NCI-H2107 (cell line): Measurements from ENCODE around the gene SLC24A3.

Experiments used
- DNase-seq: peaks from one replicate; lab custom pipeline; 2025; lab: John Stamatoyannopoulos, UW

The SLC24A3 gene

GRCh38 chr20:19713822-19714578 lies 501.6 kb downstream of the SLC24A3 start:
- no peak for DNase-seq

- DNase-seq: no peak
Observed at GRCh38 chr20:19714579-19714840, 502.1 kb downstream of the SLC24A3 start.

GRCh38 chr20:19715986-19716385 lies 503.5 kb downstream of the SLC24A3 start:
- no peak for DNase-seq

- no peak for DNase-seq
Observed at GRCh38 chr20:19718880-19719279, 506.4 kb downstream of the SLC24A3 start.

GRCh38 chr20:19720991-19721390 lies 508.5 kb downstream of the SLC24A3 start:
- no peak for DNase-seq

- DNase-seq: no peak
Observed at GRCh38 chr20:19723051-19723450, 510.6 kb downstream of the SLC24A3 start.

- DNase-seq: no peak
Observed at GRCh38 chr20:19723813-19724430, 511.5 kb downstream of the SLC24A3 start.

- DNase-seq: no peak
Observed at GRCh38 chr20:19725373-19725772, 512.9 kb downstream of the SLC24A3 start.

GRCh38 chr20:19725814-19726525 lies 513.5 kb downstream of the SLC24A3 start:
- no peak for DNase-seq

GRCh38 chr20:19727251-19727847 lies 514.9 kb downstream of the SLC24A3 start:
- no peak for DNase-seq

GRCh38 chr20:19729672-19730071 lies 517.2 kb downstream of the SLC24A3 start:
- no peak for DNase-seq

- DNase-seq: no peak
Observed at GRCh38 chr20:19730706-19731105, 518.3 kb downstream of the SLC24A3 start.

GRCh38 chr20:19734811-19735210 lies 522.4 kb downstream of the SLC24A3 start:
- DNase-seq: no peak

GRCh38 chr20:19735446-19735845 lies 523.0 kb downstream of the SLC24A3 start:
- no peak for DNase-seq

GRCh38 chr20:19737025-19737424 lies 524.6 kb downstream of the SLC24A3 start:
- DNase-seq: no peak

- no peak for DNase-seq
Observed at GRCh38 chr20:19738951-19739350, 526.5 kb downstream of the SLC24A3 start.

GRCh38 chr20:19739351-19739750 lies 526.9 kb downstream of the SLC24A3 start:
- DNase-seq: no peak

- no peak for DNase-seq
Observed at GRCh38 chr20:19740512-19740911, 528.1 kb downstream of the SLC24A3 start.

GRCh38 chr20:19741924-19742323 lies 529.5 kb downstream of the SLC24A3 start:
- DNase-seq: no peak

- no peak for DNase-seq
Observed at GRCh38 chr20:19742974-19743639, 530.7 kb downstream of the SLC24A3 start.

GRCh38 chr20:19743640-19743995 lies 531.2 kb downstream of the SLC24A3 start:
- DNase-seq: no peak

GRCh38 chr20:19745106-19745505 lies 532.7 kb downstream of the SLC24A3 start:
- no peak for DNase-seq

GRCh38 chr20:19745584-19745983 lies 533.1 kb downstream of the SLC24A3 start:
- DNase-seq: no peak
